Daoy (cell line): ENCODE measurements around the gene PDE5A. TPM values are rescaled to one million over a fixed set of nuclear protein-coding genes. Genes with fewer than 3 reads are reported as not detected.
"Not testable (repeated sequence)": the region's sequence is repeated elsewhere in the genome, so short reads cannot be mapped to it uniquely, and the experiment has no call there.

ENCODE experiments used
- DNase-seq: peaks from one replicate; pipeline ENCODE4 v3.0.0-alpha.2; 2015; ENCODE audit warnings: low read depth
- total RNA-seq: library from RNA; depleted of rRNA; stranded (reverse); fragments of >200 nt; shearing (Covaris generic); gene quantifications from 2 replicates; pipeline ENCODE4 v1.2.3, GENCODE V29; 2014

PDE5A gene
- total RNA-seq, 1 experiment from 2014 or later = 8.3 TPM

DNA sequence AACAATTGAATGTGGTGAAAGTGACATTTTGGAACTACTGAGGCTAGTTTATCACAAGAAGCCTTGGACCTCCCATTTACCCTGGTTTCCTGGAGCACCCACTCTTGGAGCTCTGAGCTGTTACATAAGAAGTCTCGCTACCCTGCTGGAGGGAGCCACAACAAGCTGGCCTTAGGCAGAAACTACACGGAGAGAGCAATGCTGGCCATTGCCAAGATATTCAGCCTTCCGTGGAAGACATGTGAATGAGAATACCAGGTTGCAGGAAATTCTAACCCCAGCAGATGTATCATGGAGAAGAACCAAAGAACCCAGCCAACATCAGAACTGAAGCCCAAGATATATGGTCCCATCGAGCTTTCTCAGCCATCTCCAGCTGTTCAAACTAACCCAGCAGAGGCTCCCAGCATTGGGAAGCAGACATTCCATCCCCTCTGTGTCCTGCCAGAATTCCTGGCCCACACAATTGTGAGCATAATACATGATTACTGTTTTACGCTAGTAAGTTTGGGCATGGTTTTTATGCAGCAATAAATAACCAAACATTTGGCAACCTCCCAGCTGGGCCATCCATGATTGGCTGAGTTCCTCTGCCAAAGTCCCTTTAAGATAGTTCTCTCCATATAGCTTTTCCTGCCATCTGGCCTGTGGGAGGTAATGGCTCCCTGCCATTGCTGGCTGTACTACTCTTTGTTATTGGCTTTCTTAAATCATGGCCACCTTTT, 17.9 kb upstream of the PDE5A start:
- no peak for DNase-seq

DNA sequence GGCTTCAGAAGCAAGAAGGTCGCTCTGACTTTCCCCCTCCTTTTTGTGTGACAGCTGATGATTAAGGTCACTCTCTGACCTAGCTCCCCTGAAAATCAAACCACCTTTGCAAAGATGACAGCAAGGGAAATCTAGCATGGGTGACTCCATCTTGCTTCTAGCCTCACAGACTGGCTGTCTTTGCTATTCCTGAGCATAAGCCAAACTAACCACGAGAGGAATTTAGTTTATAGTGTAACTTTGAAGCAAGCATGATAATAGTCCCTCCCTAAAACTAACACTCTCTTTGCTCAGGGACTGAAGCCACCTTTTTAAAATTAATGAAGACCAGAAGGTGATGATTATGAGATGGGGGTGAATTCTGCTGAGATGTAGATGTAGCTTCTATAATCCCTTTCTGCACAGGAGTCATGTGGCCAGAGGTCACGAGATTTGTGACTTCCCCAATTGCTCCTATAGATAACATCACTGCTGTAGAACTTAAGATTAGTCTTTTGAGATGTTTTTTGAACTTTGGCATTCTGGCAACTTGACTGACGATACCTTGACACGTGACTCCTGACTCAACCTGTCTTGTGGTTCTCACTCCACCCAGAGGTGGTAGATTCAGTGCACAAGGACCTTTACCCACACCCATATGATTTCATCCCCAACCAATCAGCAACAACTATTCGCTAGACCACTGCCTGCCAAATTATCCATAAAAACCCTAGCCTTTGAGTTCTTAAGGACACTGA, 14.9 kb upstream of the PDE5A start:
- DNase-seq = no peak

DNA sequence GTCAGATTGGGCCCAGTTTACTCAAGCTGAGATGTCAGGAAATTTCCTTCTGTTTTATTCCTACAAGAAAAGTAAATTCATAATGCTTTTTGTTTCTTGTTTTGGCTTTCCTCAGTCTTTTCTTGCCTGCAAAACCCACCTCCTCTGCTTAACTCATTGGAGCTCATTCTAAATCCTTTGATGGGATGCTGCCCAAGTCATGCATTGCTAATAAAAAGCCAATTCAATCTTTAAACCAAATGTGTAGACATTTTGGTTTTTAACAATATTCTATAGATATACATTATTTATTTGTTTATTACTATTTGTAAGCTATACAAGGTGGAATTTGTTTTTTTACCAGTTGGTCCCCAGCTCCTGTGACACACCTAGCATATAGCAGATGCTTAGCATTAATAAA, 13.2 kb upstream of the PDE5A start:
- no peak for DNase-seq

DNA sequence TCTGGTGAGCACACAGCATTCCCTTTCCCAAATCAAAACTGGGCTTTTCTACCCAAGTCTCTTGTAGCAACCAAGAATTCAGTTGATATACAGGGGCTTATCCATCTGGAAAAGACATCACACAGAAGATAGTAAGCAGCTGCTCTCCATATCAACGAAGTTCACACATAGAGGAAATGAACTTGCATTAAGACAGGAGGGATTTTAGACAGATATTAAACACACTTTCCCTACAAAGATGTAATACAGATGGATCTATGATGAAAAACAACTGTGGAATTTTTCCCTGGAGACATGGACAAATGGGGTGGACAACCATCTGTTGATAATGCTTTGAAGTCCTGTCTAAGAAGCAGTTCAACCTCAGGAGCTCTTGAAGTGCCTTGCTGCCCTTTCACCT, 9.8 kb upstream of the PDE5A start:
- no peak for DNase-seq

DNA sequence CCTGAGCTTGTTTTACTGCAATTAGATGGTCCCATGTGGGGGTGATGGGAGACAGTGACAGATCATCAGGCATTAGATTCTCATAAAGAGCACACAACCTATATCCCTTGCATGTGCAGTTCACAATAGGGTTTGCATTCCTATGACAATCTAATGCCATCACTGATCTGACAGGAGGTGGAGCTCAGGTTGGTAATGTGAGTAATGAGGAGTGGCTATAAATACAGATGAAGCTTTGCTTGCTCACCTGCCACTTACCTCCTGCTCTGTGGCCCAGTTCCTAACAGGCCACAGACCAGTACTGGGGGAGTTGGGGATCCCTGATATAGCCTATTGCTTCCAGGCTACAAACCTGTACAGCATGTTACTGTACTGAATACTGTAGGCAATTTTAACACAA, 8.2 kb upstream of the PDE5A start:
- DNase-seq = not testable (repeated sequence)

DNA sequence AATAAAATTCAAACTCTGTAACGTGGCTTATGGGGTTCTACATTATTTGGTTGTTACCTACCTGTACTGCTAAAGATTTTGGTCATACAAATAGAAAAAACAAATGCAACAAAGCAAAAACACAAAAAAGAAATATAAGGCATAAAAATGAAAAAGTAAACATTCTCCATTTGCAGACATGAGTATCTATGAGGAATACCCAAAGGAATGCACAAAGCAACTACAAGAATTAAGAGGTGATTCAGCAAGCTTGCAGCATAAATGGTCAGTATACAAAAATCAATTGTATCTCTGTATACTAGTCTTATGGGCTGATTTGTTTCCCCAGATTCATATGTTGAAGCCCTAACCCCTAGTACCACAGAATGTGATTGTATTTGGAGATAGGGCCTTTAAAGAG, 3.6 kb upstream of the PDE5A start:
- DNase-seq = no peak

DNA sequence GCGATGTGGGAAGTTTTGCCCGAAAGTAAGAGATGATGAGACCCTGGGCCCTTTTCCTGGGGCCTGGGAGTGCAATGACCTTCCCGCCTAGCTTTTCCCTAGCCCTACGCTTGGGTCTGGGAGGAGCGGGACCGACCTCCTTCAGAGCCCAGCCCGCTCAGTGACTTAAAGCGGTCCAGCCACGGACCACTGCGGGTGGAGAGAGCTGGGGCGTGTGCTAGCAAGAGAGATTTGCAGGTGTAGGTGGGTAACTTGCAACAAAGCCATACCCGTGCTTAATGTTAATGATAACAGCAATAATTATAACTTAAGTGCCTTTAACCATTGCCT, 503 bp upstream of the PDE5A start:
- no peak for DNase-seq

DNA sequence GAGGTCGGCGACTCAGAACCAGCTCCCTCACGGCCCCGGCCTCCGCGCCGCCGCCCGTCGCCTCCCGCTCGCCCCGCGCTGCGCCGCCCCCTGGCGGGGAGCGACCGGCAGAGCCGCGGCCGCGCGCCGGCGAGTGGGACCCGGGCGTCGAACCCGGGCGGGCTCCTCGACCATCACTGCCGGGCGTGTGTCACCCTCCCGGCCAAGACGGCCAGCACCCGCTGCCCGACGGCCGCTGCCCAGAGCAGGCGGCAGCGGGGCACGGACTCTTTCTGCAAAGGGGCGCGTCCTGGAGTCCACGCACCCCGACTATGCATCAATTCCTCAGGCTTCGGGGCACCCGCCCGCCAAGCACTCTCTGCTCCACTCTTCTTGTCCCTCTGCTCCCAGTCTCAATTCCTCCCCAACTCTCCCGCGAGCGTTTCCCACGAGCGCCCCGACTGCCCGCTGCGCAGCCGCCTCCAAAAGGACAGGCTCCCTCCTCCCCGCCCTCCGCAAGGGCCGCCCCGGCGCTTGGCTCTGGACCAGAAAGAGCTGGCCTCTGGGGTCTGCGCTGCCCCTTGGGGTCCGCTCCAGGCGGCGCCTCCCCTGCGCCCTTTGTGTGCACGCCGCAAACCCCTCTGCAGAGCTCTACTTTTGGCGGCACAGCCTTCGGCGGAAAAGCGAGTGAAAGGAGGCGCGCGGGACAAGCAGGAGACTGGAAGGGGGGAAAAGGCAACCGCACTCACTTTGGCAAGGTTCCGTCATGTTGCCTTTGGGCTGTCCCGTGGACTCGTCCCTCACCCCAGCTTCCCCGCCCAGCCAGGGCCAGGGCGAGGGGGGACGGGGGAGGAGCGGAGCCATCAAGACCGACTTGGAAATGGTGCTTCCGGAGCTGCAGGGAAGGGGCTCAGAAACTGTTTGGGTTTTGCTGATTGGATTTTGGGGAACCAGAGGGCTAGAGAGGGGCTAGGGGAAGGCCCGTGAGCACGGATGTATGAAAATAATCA, 1.0 kb downstream of the PDE5A start:
- peak; percentile 61 for DNase-seq

DNA sequence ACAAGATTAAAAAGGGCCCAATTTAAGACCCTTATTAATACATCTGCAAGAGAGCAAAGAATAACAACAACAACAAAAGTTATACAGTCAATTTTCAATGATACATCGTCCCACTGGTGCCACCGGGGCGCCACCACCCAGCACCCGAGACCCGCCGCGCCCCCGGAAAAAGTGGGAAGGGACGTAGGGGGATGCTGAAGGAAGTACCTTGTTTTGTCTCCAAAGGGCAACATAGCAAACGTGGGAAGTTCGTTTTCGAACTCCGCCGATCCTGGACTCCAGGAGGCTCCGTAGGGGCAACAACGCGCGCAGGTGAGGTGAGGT, 1.7 kb downstream of the PDE5A start:
- DNase-seq = no peak

DNA sequence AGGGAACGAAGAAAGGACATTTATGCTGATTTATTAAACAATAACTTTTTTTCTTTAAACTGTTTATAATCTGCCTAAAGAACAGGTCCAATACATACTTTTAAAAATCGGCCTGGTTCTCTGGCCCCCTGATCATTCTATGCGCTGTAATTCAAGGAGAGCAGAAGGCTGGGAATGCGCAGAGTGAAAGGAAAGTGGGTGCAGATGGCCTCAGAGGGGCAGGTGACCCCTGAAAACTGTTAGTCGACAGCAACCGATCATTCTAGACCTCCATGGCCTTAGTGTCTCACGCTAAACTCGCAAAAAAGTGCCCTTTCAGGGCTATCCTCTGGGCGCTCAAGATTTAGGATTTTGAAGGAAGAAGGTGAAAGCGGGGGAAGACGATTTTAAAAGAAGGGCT, 2.2 kb downstream of the PDE5A start:
- DNase-seq = peak; percentile 2

DNA sequence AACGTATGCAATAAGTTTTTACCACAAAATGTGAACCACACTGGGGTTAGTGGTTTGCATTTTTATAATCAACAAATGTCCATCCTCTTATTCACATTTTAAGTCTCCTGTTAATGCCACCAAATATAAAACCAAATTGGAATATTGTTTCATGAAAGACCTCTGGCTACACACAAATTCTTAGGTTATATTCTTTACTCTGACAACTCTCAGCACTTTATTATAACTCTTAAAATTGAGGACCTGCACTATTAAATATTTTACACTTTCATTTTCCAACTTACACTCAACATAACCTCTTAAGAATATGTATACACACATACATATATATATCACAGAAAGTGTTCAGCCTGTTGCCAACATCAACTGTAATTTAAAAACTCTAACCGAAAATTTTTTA, 2.8 kb downstream of the PDE5A start:
- DNase-seq = no peak

DNA sequence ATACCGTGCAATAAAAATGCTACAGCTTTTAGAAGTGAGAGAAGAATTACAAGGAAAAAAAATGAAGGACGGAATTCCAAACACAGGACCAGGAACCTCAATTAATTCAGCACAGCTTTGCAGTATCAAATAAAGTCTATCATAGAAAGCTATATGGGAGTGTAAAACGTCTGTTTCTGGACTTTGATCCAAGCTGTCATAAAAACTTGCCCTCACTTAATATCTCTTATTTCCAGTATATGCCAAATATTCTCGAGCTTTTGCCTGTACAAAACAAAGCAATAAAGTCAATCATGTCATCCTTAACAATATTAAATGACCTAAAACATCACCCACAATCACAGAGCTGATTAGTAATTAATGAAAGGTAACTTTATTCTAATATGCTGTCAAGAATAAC, 4.2 kb downstream of the PDE5A start:
- no peak for DNase-seq

DNA sequence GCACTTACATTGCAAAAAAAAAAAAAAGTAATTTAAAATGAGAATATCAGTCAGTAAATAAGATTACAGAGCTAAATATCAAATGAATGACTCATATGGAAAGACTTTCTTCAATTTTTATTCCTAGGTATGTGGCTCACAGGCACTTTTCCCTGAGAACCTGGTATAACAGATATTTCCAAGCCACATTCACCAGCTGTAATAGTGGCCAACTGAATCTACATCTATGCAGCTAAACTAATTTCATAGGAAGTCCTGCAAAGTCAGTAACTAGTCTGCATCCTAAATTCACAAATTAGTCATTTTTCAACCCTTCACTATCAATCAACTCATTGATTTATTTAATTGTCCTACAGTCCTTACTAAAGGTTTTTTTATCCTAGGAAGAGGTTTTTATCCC, 5.6 kb downstream of the PDE5A start:
- peak; percentile 2 for DNase-seq

DNA sequence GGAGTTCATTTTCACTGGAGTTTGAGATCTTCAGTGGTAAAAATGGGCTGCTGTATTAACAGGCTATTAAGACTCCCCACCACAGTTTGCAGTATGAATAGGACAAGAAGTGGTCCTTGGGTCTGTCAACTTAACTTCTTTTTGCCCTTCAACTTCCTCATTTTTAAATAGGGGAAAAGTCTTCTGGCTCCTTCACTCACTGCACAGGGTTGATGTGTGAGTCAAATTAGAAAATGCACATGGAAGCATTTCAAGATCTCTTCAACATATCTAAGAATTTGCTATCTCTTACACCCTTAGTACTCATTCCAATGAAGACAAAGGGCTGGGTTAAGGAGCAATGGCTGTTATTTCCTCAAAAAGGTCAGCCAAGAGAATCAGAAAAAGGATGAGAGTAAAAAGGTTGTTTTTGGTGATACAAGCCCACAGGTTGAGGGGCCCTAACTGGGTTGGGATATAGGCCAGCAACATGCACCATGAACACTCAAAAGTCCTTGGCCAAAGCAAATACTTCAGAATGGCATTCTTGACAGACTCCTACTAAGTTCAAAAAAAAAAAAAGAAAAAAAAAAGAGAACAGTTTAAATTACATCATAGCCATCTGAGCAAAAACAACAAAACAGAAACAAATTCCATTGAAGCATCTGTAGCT, 13.4 kb downstream of the PDE5A start:
- DNase-seq = no peak

DNA sequence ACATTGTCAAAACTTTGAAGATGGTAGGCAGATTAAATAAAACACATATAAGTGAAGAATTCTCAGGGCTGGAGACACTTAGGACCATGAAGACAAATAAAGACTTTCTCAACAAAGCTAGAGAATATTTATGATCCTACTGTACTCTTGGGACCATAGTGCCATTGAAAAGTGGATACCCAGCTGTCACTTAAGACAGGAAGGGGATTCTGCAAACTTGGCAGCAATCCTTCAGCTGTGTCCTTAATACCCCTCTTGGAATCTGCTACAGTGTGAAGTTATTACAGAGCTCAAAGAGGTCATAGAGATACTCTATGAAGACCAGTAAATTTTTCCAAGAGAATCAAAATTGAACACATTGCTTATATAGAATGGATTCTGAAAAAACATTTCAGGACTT, 24.3 kb downstream of the PDE5A start:
- DNase-seq = no peak

DNA sequence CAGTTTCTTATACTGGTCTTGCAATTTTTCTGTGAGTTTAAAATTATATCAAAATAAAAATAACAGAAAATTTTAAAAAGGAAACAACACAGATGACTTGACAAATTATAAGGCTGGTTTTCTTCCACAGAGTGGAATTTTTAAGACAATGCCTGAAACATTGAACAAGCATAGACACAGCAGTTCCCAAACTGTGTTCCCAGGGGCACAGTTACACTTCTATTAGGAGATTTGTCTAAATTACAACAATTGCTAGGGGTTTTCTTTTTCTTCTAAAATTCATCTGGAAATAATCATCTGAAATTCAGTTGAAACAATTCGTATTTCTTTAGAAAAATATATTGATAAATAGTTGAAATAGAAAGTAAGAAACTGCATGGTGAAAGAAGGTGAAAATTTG, 26.2 kb downstream of the PDE5A start:
- no peak for DNase-seq

DNA sequence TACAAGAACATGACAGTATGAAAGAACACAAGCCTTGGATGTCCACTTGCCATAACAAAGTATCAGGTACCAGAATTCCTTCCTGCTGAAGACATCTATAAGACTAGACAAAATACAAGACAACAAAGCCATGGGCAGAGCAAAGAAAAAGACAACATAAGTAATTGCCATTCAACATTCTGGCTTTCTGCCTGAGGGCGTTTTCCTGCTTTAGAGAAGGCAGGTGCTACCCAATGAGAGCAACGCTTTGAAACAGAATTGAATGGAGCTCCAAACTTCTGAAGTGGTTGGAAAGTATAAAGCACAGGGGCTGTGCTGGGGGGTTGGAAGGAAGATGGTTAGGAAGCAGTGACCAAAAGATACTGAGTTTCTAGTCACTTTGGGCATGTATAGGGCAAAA, 30.1 kb downstream of the PDE5A start:
- DNase-seq = no peak

DNA sequence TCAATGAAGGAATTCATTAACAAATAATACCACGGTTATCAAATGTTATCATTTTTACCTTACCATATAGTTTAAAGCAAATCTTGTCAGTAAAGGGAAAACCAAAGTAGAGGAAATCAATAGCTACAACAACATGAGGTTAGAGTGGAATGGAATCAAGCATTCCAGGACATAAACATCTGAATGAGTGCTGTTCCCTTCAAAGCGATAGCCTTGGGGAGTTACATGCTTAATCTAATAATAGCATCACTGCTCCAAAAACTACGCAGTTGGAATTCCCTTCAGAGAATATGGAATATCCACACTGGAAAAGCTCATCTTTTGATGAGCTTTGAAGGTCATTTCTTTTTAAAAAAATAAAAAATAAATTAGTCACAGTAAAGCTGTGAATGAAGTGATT, 31.2 kb downstream of the PDE5A start:
- no peak for DNase-seq

DNA sequence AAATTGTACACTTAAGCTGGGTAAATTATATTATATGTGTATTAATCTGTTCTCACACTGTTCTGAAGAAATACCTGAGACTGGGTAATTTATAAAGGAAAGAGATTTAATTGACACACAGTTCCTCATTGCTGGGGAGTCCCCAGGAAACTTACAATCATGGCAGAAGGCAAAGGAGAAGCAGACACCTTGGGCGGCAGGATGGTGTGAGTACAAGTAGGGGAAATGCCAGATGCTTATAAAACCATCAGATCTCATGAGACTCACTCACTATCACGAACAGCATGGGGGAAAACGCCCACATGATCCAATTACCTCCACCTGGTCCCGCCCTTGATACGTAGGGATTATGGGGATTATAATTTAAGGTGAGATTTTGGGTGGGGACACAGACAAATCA, 34.9 kb downstream of the PDE5A start:
- no peak for DNase-seq

DNA sequence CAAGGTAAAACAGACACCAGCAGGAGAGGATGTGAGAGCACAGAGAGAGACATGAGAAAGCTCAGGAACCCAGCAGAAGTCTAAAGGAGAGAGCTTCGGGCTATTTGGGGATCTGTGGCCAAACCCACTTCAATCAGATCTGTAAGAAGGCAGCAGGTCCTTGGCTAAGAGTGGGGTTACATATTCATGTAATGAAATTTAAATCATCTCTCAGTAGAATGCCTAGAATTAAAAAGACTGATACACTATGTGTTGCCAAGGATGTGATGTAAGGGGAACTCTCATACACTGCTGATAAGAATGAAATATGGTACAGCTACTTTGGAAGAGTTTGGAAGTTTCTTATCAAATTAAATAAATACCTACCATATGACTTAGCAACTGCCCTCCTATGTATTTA, 35.8 kb downstream of the PDE5A start:
- no peak for DNase-seq

DNA sequence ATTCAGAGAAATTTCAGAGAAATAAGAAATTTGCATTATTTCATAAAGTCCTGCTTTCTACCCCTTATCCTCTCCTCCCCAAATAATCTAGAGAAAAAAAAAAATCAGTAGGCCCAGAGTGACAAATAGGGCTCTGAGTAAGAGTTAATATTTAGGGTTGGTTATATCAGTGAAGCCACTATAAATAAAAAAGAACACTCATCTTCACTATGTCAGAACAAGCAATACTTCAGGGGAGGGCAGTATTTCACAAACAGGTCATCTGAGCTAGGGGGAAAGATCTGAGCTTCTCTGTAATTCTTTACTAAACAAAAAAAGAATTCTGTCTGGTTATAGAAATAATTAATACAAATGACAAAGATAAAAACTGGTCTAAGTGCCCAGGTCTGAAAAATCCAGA, 39.4 kb downstream of the PDE5A start:
- no peak for DNase-seq

DNA sequence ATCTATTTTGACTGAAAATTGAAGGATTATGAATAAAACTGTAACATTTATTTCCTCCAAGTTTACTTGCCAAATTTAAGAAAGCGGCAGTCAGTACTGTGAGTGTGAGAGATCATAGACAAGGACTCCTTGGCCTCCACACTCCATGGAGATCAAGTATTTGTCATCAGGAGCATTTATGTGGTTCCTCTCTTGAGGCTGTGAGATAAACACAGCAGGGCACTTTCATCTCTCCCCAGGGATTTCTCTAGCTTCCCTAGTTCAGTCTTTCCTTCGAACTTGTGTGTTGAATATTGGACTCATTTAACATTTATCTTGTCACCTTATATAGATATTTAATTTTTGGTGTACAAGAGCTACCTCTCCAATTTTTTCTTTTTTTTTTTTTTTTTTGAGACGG, 40.8 kb downstream of the PDE5A start:
- peak; percentile 1 for DNase-seq
